ENCODE measurements around the gene CNTRL.
"Not testable (repeated sequence)": the region's sequence is repeated elsewhere in the genome, so short reads cannot be mapped to it uniquely, and the experiment has no call there.

Gene CNTRL

DNA sequence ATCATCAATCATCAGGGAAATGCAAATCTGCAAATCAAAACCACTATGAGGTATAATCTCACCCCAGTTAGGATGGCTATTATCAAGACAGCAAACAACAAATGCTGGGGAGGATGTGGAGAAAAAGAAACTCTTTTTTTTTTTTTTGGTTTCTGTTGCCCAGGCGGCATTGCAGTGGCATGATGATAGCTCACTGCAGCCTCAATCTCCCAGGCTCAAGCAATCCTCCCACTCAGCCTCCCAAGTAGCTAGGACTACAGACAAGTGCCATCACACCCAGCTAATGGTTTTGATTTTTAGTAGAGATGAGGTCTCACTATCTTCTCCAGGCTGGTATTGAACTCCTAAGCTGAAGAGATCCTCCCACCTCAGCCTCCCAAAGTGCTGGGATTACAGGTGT lies 5.4 kb upstream of the CNTRL start:
- no peak for DNase-seq (ENCODE audit: low read depth, low spot score)

- DNase-seq (ENCODE audit: low read depth, low spot score), result no peak
These were observed 3.4 kb upstream of the CNTRL start for GRCh38 chr9:121071370-121071755.

GRCh38 chr9:121071756-121072421 lies 2.9 kb upstream of the CNTRL start:
- DNase-seq (ENCODE audit: low read depth, low spot score), result no peak

GRCh38 chr9:121073038-121073437 lies 1.7 kb upstream of the CNTRL start:
- DNase-seq (ENCODE audit: low read depth, low spot score), result no peak

DNA sequence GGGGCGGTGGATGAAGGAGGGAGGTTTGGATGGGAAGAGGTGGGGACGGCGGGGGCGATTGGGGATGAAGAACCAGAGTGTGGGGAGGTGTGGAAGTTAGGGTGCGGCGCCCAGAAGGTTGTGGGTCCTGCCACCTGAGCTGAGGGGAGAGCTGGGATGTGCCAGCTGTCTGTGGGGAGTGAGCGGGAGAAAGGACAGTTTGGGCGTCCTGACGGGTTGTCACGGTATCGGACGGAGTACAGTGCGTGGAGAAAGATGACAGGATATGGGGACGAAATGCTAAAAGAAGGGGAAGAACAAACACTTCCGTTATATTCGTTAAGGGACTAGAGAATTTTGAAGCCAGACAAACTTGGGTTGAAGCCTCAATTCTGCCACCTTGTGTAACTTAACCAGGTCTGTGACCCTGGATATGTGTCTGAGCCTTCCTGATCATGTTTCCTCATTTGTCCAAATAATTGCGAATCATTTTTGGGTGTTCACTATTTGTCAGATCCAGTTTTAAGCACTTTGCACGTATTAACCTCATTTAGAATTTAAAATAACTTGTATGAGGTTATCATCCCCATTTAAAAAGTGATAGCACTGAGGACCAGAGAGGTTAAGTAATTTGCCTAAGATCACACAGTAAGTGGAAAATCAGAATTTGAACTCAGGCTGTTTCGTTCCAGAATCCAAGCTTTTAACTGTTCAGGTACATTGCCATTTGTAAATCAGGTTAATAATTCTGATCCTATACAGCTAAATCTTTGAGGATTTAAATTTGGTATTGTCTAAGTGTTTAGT lies 689 bp downstream of the CNTRL start:
- DNase-seq (ENCODE audit: low read depth, low spot score), result no peak

DNA sequence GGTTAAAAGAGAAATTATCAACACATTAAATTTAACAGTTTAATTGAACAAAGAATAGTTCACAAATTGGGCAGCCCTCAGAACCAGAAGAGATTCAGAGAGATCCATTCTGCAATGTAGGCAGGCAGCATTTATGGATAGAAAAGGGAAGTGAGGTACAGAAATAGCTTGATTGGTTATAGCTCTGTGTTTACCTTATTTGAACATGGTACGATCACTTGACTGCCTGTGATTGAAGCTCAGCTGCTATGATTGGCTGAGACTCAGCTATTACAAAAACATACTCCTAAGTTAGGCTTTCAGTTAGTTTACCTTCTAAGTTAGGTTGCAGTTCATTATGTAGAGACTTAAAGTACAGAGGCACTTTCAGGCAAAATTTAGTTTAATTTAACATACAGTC lies 7.3 kb downstream of the CNTRL start:
- no peak for DNase-seq (ENCODE audit: low read depth, low spot score)

GRCh38 chr9:121085661-121086060 lies 10.9 kb downstream of the CNTRL start:
- no peak for DNase-seq (ENCODE audit: low read depth, low spot score)

- DNase-seq (ENCODE audit: low read depth, low spot score), result no peak
These were observed 13.8 kb downstream of the CNTRL start for GRCh38 chr9:121088576-121088975.

DNA sequence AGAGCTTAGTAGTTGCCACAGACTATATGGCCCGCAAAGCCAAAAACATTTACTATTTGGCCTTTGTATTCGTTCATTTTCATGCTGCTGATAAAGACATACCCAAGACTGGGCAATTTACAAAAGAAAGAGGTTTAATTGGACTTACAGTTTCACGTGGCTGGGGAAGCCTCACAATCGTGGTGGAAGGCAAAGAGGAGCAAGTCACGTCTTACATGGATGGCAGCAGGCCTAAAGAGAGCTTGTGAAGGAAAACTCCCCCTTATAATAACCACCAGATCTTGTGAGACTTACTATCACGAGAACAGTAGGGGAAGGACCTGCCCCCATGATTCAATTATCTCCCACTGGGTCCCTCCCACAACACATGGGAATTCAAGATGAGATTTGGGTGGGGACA lies 16.0 kb downstream of the CNTRL start:
- DNase-seq (ENCODE audit: low read depth, low spot score), result not testable (repeated sequence)

DNA sequence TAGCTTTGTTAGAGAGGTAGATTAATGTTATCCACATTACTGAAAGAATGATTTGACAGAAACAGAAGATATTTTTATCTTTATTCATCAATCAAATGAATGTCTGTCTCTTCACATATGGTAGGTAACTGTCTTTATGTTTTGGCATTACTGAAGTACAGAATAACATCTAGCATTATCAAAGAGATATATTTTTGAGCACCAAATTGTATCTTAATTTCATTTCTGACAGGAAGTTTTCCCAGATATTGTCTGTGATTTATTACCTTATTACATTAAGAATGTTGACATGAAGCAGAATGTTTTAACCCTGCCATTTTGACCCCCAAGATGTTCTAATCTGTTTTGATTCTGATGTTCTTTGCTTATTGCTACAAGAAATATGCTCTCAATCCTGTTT lies 20.3 kb downstream of the CNTRL start:
- DNase-seq (ENCODE audit: low read depth, low spot score), result no peak

DNA sequence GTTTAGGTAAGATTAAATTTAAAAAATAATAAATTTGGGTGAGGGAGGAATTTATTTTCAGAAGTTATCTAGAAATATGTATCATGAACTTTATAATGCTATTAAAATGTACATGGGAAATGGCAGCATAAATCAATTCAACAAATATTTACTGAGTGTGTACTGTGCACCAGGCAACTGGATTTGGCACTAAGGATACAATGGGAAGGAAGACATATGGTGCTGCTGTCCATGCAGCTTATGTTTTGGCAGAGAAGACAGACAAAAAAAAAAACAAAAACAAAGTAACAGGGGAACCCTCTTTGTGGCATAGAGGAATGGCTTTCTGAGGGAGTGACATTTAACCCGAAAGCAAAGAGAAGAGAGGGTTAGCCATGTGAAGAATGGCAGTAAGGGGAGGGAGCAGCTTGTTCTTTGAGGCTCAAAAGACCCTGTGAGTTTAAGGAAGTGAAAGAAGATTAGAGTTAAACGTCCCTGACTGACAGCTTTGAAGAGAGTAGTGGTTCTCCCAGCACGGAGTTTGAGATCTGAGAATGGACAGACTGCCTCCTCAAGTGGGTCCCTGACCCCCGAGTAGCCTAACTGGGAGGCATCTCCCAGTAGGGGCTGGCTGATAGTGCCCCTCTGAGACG lies 23.9 kb downstream of the CNTRL start:
- DNase-seq (ENCODE audit: low read depth, low spot score), result no peak

- DNase-seq (ENCODE audit: low read depth, low spot score), result not testable (repeated sequence)
These were observed 29.3 kb downstream of the CNTRL start for GRCh38 chr9:121104054-121104453.

- DNase-seq (ENCODE audit: low read depth, low spot score), result no peak
These were observed 30.8 kb downstream of the CNTRL start for GRCh38 chr9:121105531-121105930.

- DNase-seq (ENCODE audit: low read depth, low spot score), result no peak
These were observed 32.3 kb downstream of the CNTRL start for GRCh38 chr9:121107029-121107428.

DNA sequence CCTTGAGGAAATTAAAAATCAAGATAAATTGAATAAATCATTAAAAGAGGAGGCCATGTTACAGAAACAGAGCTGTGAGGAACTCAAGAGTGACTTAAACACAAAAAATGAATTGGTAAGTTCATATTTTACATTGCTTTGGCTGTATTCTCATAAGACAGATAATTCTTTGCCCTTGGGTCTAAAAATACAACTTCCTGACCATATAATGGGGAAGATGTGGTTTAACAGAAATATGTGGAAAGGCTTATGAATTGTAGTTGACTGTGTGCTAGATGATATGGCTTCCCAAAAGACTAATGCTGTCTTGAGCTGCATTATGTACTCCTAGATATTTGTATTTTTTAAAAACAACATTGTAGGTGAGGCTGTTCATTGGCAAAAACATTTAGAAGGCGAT lies 33.1 kb downstream of the CNTRL start:
- no peak for DNase-seq (ENCODE audit: low read depth, low spot score)

DNA sequence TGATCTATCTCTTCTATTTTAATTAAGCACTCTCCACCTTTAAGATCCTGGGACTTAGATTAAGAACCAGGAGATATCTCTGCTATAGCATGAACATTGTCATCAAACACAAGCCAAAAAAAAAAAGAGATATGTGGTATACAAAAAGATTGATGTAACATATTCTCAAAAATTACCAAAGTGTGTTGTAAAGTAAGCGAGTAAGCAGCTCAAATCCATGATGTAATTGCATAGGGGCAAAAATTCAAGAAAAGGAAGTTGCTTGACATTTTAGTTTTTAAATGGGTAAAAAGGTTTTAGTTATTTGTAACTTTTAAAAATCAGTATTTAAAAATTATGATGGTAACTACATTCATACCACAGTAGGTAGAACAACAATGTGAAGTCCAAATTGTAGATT lies 40.7 kb downstream of the CNTRL start:
- DNase-seq (ENCODE audit: low read depth, low spot score), result no peak

GRCh38 chr9:121118266-121118665 lies 43.5 kb downstream of the CNTRL start:
- no peak for DNase-seq (ENCODE audit: low read depth, low spot score)

GRCh38 chr9:121120386-121120785 lies 45.6 kb downstream of the CNTRL start:
- no peak for DNase-seq (ENCODE audit: low read depth, low spot score)

DNA sequence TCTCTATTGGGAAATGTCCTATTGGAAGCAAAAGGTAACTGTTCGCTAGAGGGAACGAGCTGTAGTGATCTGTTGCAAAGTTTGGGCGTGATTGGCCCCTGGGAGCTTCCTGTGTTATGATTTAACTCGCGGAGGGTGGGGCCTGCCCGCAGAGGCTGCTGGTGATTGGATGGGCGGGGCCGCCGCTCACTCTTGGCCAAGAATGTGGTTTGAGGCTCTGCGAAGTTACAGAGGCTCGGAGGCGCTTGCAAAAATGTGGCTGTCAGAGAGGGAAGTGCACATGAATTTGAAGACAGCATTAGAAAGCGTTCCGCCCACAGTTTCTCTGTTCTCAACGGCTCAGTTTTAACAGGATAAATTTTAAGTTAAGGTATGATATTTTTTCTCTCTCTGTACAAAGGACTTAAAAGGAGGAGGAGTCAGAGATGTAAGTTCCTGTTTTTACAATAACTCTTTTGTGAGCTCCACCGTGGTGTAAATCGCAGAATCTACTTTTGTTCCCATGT lies 46.9 kb downstream of the CNTRL start:
- peak; percentile 79 for DNase-seq (ENCODE audit: low read depth, low spot score)

DNA sequence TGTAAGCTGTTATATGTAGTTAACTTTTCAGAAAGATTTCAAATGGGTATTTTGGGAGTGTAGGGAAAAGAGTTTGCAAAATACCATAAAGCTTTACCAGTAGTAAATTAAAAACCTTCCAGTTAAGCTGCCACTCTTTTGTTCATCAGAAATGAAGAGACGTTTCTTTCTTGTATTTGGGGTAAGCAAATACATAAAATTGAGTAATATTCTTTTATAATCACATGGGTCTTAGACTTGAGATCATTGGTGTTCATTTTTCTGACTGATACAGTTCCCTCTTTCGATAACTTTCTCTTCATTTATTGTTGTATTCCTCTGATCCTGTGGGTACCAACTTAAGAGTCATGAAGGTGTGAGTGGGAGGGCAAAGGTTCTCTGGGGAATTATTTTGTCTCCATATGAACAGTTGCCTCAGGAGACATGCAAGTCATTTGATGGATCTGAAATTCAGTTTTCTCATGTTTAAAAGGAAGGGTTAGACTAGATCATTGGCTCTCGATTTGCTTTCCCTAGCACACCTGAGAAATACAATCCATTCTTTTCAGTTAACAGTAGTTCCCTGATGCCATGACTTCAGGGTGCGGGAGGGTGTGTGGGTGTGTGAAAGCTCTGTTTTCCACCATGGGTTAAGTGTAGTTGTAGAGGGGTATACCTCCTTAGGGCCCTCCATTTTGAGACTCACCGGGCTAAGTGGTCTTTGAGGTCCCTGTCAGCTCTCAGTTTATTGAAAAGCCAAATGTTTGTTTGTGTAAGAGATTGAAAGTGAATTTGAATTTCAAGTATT lies 47.7 kb downstream of the CNTRL start:
- DNase-seq (ENCODE audit: low read depth, low spot score), result no peak

- no peak for DNase-seq (ENCODE audit: low read depth, low spot score)
These were observed 49.2 kb downstream of the CNTRL start for GRCh38 chr9:121123816-121124535.

Measured in iPS DF 19.7 (cell line).